GM23248 (cell line): ENCODE data around the gene TENT4B.

Source experiments
- EZH2 ChIP-seq: fragments of 200-600 bp; sonication (generic); IDR thresholded peaks from 2 replicates; pipeline ENCODE4 v1.6.1; 2018; ENCODE audit warnings: antibody characterized with exemption, mild to moderate bottlenecking; ENCODE audit not compliant: insufficient read depth, poor library complexity, severe bottlenecking
- EZH2phosphoT487 ChIP-seq: fragments of 200-600 bp; sonication (generic); IDR thresholded peaks from 2 replicates; pipeline ENCODE4 v1.6.1; 2018; ENCODE audit warnings: antibody characterized with exemption, moderate library complexity, mild to moderate bottlenecking, low read depth; ENCODE audit not compliant: insufficient read depth

GRCh38 chr16:50270510-50271147 is 117.5 kb downstream of the TENT4B start:
- TF ChIP-seq EZH2 (no peak), EZH2phosphoT487 (no peak)
